Mucosa of rectum (tissue), 2 donors: Measurements from ENCODE around the gene MAP1A.
"Not testable (repeated sequence)": the region's sequence is repeated elsewhere in the genome, so short reads cannot be mapped to it uniquely, and the experiment has no call there.

ENCODE experiments used
- H3K27ac ChIP-seq, 2 donors: one replicate each; pipeline ENCODE4 v1.7.0; 2013; ENCODE audit warnings: inconsistent platforms in 2 of 2, low read depth in 2 of 2, low read length in 2 of 2
- H3K27me3 ChIP-seq, 2 donors: one replicate each; pipeline ENCODE4 v1.7.0; 2013; ENCODE audit warnings: low read length in 2 of 2; ENCODE audit not compliant: control insufficient read depth in 2 of 2, insufficient read depth in 2 of 2
- H3K36me3 ChIP-seq, 2 donors: one replicate each; pipeline ENCODE4 v1.7.0; 2013; ENCODE audit warnings: low read length in 2 of 2; ENCODE audit not compliant: control insufficient read depth in 2 of 2, insufficient read depth in 2 of 2
- H3K4me1 ChIP-seq, 2 donors: one replicate each; pipeline ENCODE4 v1.7.0; 2013; ENCODE audit warnings: low read length in 2 of 2, mild to moderate bottlenecking in 1 of 2; ENCODE audit not compliant: control insufficient read depth in 2 of 2, insufficient read depth in 2 of 2
- H3K4me3 ChIP-seq, 2 donors: one replicate each; pipeline ENCODE4 v1.7.0; 2013; ENCODE audit warnings: low read length in 2 of 2
- H3K9ac ChIP-seq, 2 donors: one replicate each; pipeline ENCODE4 v1.7.0; 2013; ENCODE audit warnings: low read length in 2 of 2, low read depth in 1 of 2, mild to moderate bottlenecking in 1 of 2
- H3K9me3 ChIP-seq, 2 donors: one replicate each; pipeline ENCODE4 v1.7.0; 2013; ENCODE audit warnings: low read length in 2 of 2; ENCODE audit not compliant: control insufficient read depth in 2 of 2
- donor health status: healthy.
- donor health status: Normal muscosa, but diverticular disease.

MAP1A gene

DNA sequence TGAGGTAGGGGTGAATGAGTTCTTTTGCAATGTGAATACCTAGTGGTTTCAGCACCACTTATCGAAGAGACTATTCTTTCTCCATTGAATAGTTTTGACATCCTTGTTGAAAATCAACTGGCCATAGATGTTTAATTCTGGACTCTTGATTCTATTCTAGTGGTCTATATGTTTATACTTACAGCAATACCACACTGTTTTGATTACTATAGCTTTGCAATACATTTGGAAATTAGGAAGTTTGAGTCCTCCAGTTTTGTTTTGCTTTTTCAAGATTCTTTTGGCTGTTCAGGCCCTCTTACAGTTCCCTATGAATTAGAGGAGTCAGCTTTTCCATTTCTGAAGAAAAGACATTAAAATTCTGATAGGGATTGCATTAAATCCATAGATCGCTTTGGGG is 30.1 kb downstream of the MAP1A start:
- Histone ChIP-seq H3K4me3 (no peak overlapping the region), H3K4me1 (no peaks in the 10 kb centered on the region), H3K27ac (no peak overlapping the region), H3K27me3 (no peaks in the 10 kb centered on the region), H3K9me3 (peaks cover 2 to 5% of the 10 kb centered on the region in 2 donors), H3K36me3 (peaks cover 0 to 7% of the 10 kb centered on the region in 2 donors), H3K9ac (no peak overlapping the region)

DNA sequence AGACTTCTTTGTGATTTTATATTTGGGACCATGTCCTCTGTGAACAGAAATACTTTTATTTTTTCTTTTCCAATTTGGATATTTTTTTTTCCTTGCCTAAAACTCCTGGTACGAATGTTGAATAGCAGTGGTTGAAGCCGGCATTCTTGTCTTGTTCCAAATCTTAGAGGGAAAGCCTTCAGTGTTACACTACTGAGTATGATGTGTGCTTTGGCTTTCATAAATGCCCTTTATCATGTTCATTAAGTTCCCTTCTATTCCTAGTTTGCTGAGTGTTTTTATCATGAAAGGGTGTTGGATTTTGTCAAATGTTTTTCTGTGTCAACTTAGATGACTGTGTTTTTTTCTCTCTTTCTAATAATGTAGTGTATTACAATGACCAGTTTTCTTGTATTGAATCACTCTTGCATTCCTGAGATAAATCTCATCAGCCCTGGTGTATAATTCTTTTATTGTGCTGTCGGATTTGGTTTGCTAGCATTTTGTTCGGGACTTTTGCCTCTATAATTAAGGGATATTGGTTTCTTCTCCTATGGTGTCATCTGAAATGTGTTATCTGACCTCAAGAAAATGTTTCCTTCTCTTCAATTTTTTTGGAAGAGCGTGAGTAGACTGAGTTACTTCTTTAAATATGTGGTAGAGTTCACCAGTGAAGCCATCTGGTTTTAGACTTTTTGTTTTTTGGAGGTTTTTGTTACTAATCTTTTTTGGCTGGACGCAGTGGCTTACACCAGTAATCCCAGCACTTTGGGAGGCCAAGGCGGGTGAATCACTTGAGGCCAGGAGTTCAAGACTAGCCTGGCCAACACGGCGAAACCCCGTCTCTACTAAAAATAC is 33.3 kb downstream of the MAP1A start:
- no peak overlapping the region for H3K27ac ChIP-seq
- H3K4me1 ChIP-seq: no peaks in the 10 kb centered on the region

DNA sequence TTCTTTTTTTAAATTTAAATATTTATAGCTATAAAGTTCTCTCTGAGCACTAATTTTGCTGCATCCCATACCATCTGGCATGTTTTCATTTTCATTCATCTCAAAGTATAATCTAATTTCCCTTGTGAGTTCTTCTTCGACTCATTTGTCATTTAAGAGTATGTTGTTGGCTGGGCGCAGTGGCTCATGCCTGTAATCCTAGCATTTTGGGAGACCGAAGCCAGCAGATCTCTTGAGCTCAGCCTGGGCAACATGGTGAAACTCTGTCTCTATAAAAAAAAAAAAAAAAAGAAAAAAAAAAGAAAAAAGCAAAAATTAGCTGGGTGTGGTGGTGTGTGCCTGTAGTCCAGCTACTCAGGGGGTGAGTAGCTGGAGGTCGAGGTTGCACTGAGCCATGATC is 34.8 kb downstream of the MAP1A start:
- Histone ChIP-seq H3K27ac (no peak overlapping the region), H3K9ac (no peak overlapping the region), H3K4me1 (no peaks in the 10 kb centered on the region), H3K27me3 (no peaks in the 10 kb centered on the region), H3K4me3 (no peak overlapping the region), H3K9me3 (peaks cover 2 to 5% of the 10 kb centered on the region in 2 donors), H3K36me3 (peaks cover 0 to 3% of the 10 kb centered on the region in 2 donors)

More for the DNA sequence above, 33.3 kb downstream of the MAP1A start:
- Histone ChIP-seq H3K4me3 (no peak overlapping the region), H3K9me3 (peaks cover 2 to 5% of the 10 kb centered on the region in 2 donors), H3K36me3 (peaks cover 0 to 7% of the 10 kb centered on the region in 2 donors), H3K27me3 (no peaks in the 10 kb centered on the region), H3K9ac (no peak overlapping the region)

DNA sequence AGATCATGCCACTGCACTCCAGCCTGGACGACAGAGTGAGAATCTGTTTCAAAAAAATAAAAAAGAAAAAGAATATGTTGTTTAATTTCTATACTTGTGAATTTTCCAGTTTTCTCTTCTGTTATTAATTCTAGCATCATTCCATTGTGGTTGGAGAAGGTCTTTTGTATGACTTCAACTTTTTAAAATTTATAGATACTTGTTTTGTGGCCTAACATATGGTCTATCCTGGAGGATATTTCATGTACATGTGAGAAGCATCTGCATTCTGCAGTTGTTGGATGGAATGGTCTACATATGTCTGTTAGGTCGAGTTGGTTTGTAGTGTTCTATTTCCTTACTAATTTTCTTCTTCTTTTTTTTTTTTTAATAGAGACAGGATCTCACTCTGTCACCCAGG is 35.6 kb downstream of the MAP1A start:
- Histone ChIP-seq H3K9me3 (no peaks in the 10 kb centered on the region), H3K36me3 (no peaks in the 10 kb centered on the region), H3K27me3 (no peaks in the 10 kb centered on the region), H3K4me3 (no peak overlapping the region), H3K27ac (no peak overlapping the region), H3K9ac (no peak overlapping the region), H3K4me1 (no peaks in the 10 kb centered on the region)

DNA sequence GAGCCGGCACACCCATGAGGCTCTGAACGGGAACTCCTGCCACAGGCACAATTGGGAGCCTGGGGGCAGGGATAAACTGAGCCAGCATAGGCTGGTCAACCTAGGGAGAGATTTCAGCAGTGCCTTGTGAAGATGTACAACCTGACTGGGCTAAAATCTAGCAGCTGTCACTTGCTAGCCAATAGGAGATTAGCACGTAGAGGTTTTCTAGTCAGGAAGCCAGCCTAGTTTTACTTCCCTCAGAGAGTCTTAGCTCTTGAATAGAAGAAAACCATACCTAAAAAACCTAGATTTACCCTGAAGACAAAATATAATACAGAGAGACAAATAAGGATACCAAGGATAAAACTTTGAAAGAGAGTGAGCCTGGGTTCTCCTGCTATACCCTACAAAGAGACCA is 45.3 kb downstream of the MAP1A start:
- H3K9ac ChIP-seq, H3K27me3 ChIP-seq, H3K27ac ChIP-seq, H3K4me1 ChIP-seq, H3K36me3 ChIP-seq, H3K9me3 ChIP-seq, H3K4me3 ChIP-seq: not testable (repeated sequence)

DNA sequence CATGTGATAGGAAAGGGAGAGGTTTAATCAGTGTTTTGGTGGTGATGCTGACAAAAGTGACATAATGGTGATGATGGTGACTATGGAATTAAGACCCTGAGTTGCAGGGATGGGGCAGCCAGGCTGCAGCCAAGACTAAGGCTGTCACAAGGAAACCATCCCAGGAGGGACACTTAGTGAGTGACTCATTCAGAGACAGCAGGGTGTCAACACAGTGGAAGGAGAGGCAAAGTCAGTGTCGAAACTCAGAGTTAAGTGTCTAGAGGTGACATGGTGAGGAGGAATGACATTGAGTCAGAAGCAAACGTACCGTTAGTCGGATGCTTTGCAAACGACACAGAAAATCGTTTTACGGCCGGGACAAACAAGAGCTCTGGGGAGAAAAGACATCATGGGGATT is 46.4 kb downstream of the MAP1A start:
- not testable (repeated sequence) for H3K9ac ChIP-seq, H3K36me3 ChIP-seq, H3K27ac ChIP-seq, H3K4me1 ChIP-seq, H3K4me3 ChIP-seq, H3K9me3 ChIP-seq, H3K27me3 ChIP-seq

DNA sequence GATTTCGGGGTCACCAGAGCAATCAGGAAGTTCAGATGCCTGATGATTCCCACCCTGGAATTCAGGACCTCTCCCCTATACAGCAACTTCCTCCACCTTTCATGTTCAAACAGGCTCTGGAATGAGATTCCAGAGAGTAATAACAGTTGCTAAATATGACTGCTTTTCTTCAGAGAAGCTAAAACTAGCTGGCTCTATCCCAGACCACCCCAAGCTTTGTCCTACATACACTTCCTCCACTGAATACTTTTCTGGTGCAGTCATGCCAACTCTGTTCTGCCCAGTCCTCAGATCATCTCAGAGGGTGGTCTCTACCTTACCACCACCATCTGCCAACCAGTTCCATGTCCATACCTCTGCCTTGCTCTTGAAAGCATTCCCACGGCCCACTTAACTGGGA is 49.2 kb downstream of the MAP1A start:
- not testable (repeated sequence) for H3K27me3 ChIP-seq, H3K9me3 ChIP-seq, H3K4me1 ChIP-seq

DNA sequence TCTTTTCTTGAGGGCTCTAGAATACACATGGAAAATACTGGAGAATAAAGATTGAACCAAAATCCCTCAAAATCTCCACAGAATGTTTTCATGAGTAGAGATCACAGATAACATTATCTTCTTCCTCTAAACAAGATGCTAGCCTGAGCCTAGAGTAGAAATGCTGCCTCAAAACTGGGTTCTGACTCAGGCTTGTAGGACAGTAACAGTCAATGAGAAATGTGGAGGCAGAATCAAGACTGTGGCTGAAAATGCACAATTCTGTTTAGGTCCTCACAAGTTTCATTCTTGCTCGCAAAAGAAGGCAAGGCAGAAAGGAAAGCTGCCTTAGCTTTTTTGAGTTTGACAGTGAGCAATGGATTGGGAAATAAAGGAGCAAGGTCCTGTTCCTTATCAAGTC is 57.2 kb downstream of the MAP1A start:
- H3K27ac ChIP-seq, H3K36me3 ChIP-seq, H3K9ac ChIP-seq, H3K9me3 ChIP-seq, H3K27me3 ChIP-seq, H3K4me3 ChIP-seq, H3K4me1 ChIP-seq: not testable (repeated sequence)

More for the DNA sequence above, 49.2 kb downstream of the MAP1A start:
- H3K27ac ChIP-seq, H3K4me3 ChIP-seq, H3K36me3 ChIP-seq, H3K9ac ChIP-seq: not testable (repeated sequence)
